Caco-2 (cell line): Measurements from ENCODE around the gene YY1. TPM values are rescaled to one million over a fixed set of nuclear protein-coding genes. Genes with fewer than 3 reads are reported as not detected.

ENCODE experiments used
- BruUV-seq: library from RNA; stranded (reverse); fragments of 400-500 nt; replicated peaks from 2 replicates; lab custom pipeline; 2021; lab: Mats Ljungman, UMichigan
- CTCF ChIA-PET: fragments of 300-600 bp; sonication (Branson Sonifier 250); formaldehyde crosslinking; loops from one replicate; lab custom pipeline; 2022; ENCODE audit warnings: antibody characterized with exemption; lab: Charles Lee
- POLR2A ChIA-PET: fragments of 300-600 bp; sonication (Branson Sonifier 250); formaldehyde crosslinking; loops from one replicate; lab custom pipeline; 2022; ENCODE audit warnings: antibody characterized with exemption; lab: Charles Lee
- DNase-seq, 2 experiments: peaks; one replicate each; pipeline versions ENCODE4 v3.0.0 to v3.0.0-alpha.2; 2020 to 2022
- H3K27me3 ChIP-seq: replicated peaks from 2 replicates; pipeline ENCODE4 v1.6.0; 2011; ENCODE audit warnings: low read length; ENCODE audit not compliant: control insufficient read depth, insufficient read depth
- H3K36me3 ChIP-seq: 2 replicates; pipeline ENCODE4 v1.5.1; 2011; ENCODE audit warnings: low read length; ENCODE audit not compliant: control insufficient read depth, insufficient read depth
- H3K4me1 ChIP-seq: fragments of 250-450 bp; sonication (Bioruptor Pico); 2 replicates; pipeline ENCODE4 v1.5.1; 2020; ENCODE audit warnings: mild to moderate bottlenecking
- H3K4me3 ChIP-seq: 2 replicates; pipeline ENCODE4 v1.5.1; 2011; ENCODE audit warnings: low read depth, mild to moderate bottlenecking, control low read depth, low read length
- H3K9me3 ChIP-seq: fragments of 250-450 bp; sonication (Bioruptor Pico); 2 replicates; pipeline ENCODE4 v1.5.1; 2020; ENCODE audit warnings: mild to moderate bottlenecking, moderate library complexity
- H3K27ac Mint-ChIP-seq: one replicate; pipeline ENCODE4 v1.8.0; 2022; ENCODE audit warnings: mixed read lengths; ENCODE audit not compliant: unreplicated experiment
- H3K27me3 Mint-ChIP-seq: one replicate; pipeline ENCODE4 v1.8.0; 2022; ENCODE audit warnings: mixed read lengths; ENCODE audit not compliant: insufficient read depth, unreplicated experiment
- H3K36me3 Mint-ChIP-seq: one replicate; pipeline ENCODE4 v1.8.0; 2022; ENCODE audit warnings: mild to moderate bottlenecking, mixed read lengths; ENCODE audit not compliant: insufficient read depth, unreplicated experiment
- H3K4me1 Mint-ChIP-seq: one replicate; pipeline ENCODE4 v1.8.0; 2022; ENCODE audit warnings: low read depth, mixed read lengths; ENCODE audit not compliant: unreplicated experiment
- H3K4me3 Mint-ChIP-seq: one replicate; pipeline ENCODE4 v1.8.0; 2022; ENCODE audit warnings: mild to moderate bottlenecking, moderate library complexity, mixed read lengths; ENCODE audit not compliant: unreplicated experiment
- H3K9me3 Mint-ChIP-seq: one replicate; pipeline ENCODE4 v1.8.0; 2022; ENCODE audit warnings: mixed read lengths; ENCODE audit not compliant: unreplicated experiment
- intact Hi-C: fragments of 100-400 bp; cut with micrococcal nuclease; formaldehyde crosslinking; loops from one replicate; pipeline ENCODE4 v1.10.0; 2022; ENCODE audit not compliant: unreplicated experiment
- total RNA-seq: library from RNA; stranded (reverse); gene quantifications from 2 replicates; pipeline ENCODE4 v1.2.3, GENCODE V29; 2022
- TF ChIP-seq, protein P1 (sequence below), 2 experiments: fragments of 200-600 bp in 1 of 2; IDR thresholded peaks; 1 replicate in 1 of 2; 2 replicates in 1 of 2; pipeline versions ENCODE4 v1.5.1 to v1.8.0; 2011 to 2022; ENCODE audit warnings: antibody characterized with exemption in 1 of 2, control low read depth in 1 of 2, inconsistent platforms in 1 of 2, low read depth in 1 of 2, low read length in 1 of 2, mild to moderate bottlenecking in 1 of 2, moderate library complexity in 1 of 2; ENCODE audit not compliant: insufficient read depth in 1 of 2, severe bottlenecking in 1 of 2, unreplicated experiment in 1 of 2

Gene YY1
- total RNA-seq, 1 experiment from 2014 or later = 94.1 TPM

DNA sequence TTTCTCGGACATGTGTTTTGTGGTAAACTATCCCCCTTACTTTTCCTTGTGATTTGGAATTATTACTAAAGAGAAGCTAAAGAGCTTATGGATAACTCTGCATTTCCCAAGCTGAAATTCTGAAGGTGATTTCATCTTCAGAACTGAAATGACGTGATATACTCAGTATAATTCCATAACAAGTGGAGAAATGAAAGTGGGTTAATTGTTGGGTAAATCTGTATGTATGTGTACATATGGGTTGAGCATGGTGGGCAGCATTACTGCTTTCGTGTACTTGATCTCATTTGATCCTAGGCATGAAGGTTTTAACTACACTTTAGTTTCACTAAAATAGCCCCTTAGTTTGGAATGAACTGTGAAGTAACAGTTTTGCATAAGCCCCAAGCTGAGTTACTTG, 4.1 kb downstream of the YY1 start:
- no peak for DNase-seq
- no peak overlapping the region for H3K4me3 Mint-ChIP-seq
- Histone ChIP-seq H3K9me3 (no peaks in the 10 kb centered on the region), H3K36me3 (no peaks in the 10 kb centered on the region; the same call in 1 of the 2 replicates), H3K27me3 (no peaks in the 10 kb centered on the region), H3K4me1 (peaks cover 16% of the 10 kb centered on the region), H3K4me3 (no peak overlapping the region)
- H3K9me3 Mint-ChIP-seq = no peaks in the 10 kb centered on the region
- POLR2A ChIA-PET = no interaction called here
- H3K4me1 Mint-ChIP-seq = peaks cover 9% of the 10 kb centered on the region
- intact Hi-C loops = no loop called here
- CTCF ChIA-PET = no interaction called here
- BruUV-seq = TSS peak; percentile 1
- peaks cover 33% of the 10 kb centered on the region for H3K36me3 Mint-ChIP-seq
- no peaks in the 10 kb centered on the region for H3K27me3 Mint-ChIP-seq
- TF ChIP-seq, protein P1, sequence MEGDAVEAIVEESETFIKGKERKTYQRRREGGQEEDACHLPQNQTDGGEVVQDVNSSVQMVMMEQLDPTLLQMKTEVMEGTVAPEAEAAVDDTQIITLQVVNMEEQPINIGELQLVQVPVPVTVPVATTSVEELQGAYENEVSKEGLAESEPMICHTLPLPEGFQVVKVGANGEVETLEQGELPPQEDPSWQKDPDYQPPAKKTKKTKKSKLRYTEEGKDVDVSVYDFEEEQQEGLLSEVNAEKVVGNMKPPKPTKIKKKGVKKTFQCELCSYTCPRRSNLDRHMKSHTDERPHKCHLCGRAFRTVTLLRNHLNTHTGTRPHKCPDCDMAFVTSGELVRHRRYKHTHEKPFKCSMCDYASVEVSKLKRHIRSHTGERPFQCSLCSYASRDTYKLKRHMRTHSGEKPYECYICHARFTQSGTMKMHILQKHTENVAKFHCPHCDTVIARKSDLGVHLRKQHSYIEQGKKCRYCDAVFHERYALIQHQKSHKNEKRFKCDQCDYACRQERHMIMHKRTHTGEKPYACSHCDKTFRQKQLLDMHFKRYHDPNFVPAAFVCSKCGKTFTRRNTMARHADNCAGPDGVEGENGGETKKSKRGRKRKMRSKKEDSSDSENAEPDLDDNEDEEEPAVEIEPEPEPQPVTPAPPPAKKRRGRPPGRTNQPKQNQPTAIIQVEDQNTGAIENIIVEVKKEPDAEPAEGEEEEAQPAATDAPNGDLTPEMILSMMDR (IDR thresholded peaks at IDR 0.05; ENCODE audit: insufficient read depth in 1 of 2, low read depth in 1 of 2, low read length in 1 of 2, severe bottlenecking in 1 of 2, unreplicated experiment in 1 of 2) = no peak
- H3K27ac Mint-ChIP-seq = no peak overlapping the region

DNA sequence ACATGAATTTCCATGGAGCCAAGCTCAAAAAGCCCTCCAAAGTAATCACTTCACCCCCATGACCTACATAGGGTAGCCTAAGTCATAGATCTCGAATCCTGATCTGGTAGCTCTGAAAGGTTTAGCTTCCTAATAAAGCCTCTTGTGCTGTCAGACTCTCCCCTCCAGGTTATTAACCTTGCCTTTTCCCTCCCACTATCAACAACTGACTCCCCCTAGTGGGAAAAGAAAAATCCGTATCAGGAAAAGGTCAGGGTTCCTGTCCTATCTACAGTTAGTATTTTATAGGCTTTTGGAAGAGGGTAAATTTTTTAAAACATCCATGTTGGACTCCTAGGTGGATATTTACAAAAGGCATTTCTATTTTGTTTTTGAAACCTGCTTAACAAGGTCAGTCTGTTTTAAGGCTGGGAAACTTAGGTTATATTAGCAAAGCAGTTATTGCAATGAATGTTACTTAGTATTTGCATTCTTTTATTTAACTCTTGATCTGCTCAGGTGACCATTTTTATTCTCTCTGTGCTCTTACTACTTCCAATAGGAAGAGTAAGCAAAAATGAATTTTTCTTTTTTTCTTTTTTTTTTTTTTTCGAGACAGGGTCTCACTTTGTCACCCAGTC, 8.0 kb downstream of the YY1 start:
- Histone ChIP-seq H3K4me1 (peaks cover 16% of the 10 kb centered on the region), H3K9me3 (no peaks in the 10 kb centered on the region), H3K4me3 (no peak overlapping the region), H3K36me3 (no peaks in the 10 kb centered on the region; the same call in 1 of the 2 replicates), H3K27me3 (no peaks in the 10 kb centered on the region)
- Mint-ChIP-seq H3K27me3 (no peaks in the 10 kb centered on the region), H3K4me3 (no peak overlapping the region), H3K27ac (no peak overlapping the region), H3K36me3 (peaks cover 20% of the 10 kb centered on the region), H3K9me3 (no peaks in the 10 kb centered on the region), H3K4me1 (peaks cover 9% of the 10 kb centered on the region)
- ChIA-PET CTCF (interaction anchor here (0.5 to 1.1 kb wide), 12 partner anchors 8 to 462 kb away, joined by 3 to 10 read pairs (median 4); no protein-coding TSS in a partner anchor), POLR2A (interaction anchor here (1.1 kb wide), 1 partner anchor 32 kb away, joined by 3 read pairs; no protein-coding TSS in a partner anchor)
- DNase-seq = peak in 1 of 2 experiments; percentile 80
- intact Hi-C loops = loop anchor here (2.0 kb wide), 2 partner anchors 32 to 54 kb away; no protein-coding TSS in a partner anchor
- TF ChIP-seq, protein P1 (IDR thresholded peaks at IDR 0.05; ENCODE audit: insufficient read depth in 1 of 2, low read depth in 1 of 2, low read length in 1 of 2, severe bottlenecking in 1 of 2, unreplicated experiment in 1 of 2) = peak; percentile 58 to 75
- no TSS peak for BruUV-seq

DNA sequence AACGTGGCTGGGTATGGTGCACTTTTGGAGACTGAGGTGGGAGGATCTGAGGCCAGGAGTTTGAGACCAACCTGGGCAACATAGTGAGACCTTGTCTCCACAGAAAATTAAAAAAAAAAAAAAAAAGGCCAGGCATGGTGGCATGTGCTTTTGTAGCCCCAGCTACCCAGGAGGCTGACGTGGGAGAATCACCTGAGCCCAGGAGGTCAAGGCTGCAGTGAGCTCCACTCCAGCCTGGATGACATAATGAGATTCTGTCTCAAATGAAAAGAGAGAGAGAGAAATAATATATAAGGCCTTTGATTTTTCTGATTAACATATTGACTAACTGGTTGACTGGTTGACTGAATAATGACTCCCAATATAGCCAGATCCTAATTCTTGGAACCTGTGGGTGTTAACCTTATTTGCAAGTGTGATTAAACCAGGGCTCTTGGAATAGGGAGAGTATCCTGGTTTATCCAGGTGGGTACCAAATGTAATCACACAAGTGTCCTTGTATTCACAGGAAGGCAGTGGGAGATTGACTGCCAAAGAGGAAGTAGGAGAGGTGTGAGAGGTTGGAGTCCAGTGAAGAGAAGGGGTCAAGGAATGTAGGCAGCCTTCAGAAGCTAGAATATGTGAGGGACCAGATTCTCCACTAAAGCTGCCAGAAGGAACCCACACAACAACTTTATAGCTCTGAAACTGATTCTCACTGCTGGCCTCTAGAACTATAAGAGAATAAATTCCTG, 12.0 kb downstream of the YY1 start:
- Histone ChIP-seq H3K4me1 (peaks cover 12% of the 10 kb centered on the region), H3K4me3 (no peak overlapping the region), H3K9me3 (no peaks in the 10 kb centered on the region), H3K27me3 (no peaks in the 10 kb centered on the region), H3K36me3 (no peaks in the 10 kb centered on the region)
- Mint-ChIP-seq H3K4me3 (no peak overlapping the region), H3K27ac (no peak overlapping the region), H3K9me3 (no peaks in the 10 kb centered on the region), H3K27me3 (no peaks in the 10 kb centered on the region), H3K4me1 (peaks cover 9% of the 10 kb centered on the region), H3K36me3 (peaks cover 10% of the 10 kb centered on the region)
- TF ChIP-seq, protein P1 (IDR thresholded peaks at IDR 0.05; ENCODE audit: insufficient read depth in 1 of 2, low read depth in 1 of 2, low read length in 1 of 2, severe bottlenecking in 1 of 2, unreplicated experiment in 1 of 2) = no peak
- DNase-seq = no peak
- CTCF ChIA-PET = interaction anchor here (0.6 kb wide), 1 partner anchor 13 kb away, joined by 3 read pairs; no protein-coding TSS in a partner anchor
- POLR2A ChIA-PET = no interaction called here
- no TSS peak for BruUV-seq
- intact Hi-C loops = no loop called here
